Measurements from ENCODE around the gene TAPBPL.
"Not testable (repeated sequence)": the region's sequence is repeated elsewhere in the genome, so short reads cannot be mapped to it uniquely, and the experiment has no call there.

Gene TAPBPL, protein sequence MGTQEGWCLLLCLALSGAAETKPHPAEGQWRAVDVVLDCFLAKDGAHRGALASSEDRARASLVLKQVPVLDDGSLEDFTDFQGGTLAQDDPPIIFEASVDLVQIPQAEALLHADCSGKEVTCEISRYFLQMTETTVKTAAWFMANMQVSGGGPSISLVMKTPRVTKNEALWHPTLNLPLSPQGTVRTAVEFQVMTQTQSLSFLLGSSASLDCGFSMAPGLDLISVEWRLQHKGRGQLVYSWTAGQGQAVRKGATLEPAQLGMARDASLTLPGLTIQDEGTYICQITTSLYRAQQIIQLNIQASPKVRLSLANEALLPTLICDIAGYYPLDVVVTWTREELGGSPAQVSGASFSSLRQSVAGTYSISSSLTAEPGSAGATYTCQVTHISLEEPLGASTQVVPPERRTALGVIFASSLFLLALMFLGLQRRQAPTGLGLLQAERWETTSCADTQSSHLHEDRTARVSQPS

GRCh38 chr12:6451348-6452244 is at the start of gene TAPBPL:
TAPBPL (plus strand) TSS chr12:6452042; CDS start chr12:6452249, 207 bp downstream.
- peak; percentile 75 for DNase-seq

- DNase-seq = no peak
These were observed 47.5 kb upstream of the TAPBPL start for GRCh38 chr12:6404390-6404789.

- no peak for DNase-seq
These were observed 45.9 kb upstream of the TAPBPL start for GRCh38 chr12:6405963-6406362.

DNA sequence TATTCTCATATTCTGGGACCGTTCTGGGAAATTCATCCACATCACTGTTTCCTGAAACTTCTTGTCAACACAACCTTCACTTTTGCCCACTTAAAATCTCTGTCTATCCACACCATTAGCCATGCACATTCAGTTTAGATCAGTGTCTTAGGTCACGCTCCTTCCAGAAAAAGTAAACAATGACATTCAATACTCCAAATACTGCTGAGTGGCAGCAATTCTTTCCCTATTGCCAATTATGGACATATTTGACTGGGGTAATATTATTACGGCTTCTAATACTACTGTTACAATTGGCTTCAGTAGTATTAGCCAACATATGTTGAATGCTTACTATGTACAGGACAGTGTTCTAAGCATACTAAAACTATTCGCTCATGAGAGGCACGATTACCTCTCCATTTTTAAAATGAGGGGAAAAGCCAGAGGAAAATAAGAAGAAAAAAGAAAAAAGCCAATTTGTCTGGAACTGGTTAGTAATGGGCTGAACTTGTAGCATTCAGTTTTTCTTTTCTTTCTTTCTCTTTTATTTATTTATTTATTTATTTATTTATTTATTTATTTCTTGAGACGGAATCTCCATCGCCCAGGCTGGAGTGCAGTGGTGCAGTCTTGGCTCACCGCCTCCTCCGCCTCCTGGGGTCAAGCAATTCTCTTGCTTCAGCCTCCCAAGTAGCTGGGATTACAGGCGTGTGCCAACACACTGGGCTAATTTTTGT is 44.4 kb upstream of the TAPBPL start:
- no peak for DNase-seq

- DNase-seq = no peak
These were observed 35.2 kb upstream of the TAPBPL start for GRCh38 chr12:6416596-6416995.

DNA sequence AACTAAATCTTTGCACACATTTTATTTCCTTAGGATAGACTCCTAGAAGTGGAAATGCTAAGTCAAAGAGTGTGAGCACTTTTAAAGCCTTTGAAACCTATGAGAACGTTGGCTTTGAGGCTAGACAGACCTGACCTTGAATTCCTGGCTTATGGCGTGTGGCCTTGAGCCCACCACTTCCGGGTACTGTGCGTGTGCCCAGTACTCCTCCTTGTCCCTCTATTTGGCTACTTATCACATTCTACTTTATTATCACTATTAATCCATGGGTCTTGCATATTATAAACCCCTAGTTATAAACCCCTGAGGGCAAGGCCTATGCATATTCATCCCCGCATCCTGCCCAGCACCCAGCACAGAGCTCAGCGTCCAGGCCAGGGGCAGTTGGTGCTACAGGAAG is 33.0 kb upstream of the TAPBPL start:
- DNase-seq = no peak

DNA sequence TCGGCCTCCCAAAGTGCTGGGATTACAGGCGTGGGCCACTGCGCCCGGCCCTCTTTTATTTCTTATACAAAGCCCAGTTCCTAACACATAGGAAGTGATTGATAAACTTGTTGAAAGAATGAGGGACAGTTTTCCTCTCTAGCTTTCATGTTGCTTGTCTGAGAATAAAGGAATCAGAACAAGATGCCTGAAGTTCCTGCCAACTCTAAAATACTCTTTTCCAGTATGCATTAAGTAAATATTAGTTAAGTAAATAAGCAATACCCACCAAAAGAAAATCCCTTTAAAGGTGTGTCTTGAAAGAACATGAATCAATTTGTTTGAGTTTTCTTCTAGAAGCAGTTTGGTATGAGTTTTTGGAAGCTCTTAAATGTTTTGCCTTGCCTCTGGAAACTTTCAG is 31.5 kb upstream of the TAPBPL start:
- no peak for DNase-seq

DNA sequence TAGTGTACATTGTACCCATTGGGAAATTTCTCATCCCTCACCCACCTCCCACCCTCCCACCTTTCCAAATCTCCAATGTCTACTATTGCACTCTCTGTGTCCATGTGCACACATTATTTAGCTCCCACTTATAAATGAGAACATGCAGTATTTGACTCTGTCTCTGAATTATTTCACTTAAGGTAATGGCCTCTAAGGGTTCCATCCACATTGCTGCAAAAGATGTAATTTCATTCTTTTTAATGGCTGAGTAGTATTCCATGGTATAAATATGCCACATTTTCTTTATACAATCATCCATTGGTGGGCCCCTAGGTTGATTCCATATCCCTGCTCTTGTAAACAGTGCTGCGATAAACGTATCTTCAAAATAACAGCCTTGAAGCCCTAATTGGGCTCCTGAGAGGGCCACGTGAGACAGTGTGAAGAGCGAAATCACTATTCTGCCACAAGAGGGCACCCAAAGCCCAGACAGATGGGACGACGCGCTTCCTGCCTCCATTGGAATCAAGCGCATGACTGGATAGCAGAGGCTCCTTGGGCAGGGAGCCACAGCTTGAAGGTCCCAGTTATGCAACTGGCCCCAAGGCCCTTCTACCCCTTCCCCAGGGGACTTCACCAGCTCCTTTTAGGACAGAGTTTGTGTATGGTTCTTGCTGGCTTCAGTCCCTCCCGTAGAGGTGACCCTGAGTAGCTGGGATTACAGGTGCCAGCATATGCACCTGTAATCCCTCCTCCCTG is 28.4 kb upstream of the TAPBPL start:
- DNase-seq = peak; percentile 74

DNA sequence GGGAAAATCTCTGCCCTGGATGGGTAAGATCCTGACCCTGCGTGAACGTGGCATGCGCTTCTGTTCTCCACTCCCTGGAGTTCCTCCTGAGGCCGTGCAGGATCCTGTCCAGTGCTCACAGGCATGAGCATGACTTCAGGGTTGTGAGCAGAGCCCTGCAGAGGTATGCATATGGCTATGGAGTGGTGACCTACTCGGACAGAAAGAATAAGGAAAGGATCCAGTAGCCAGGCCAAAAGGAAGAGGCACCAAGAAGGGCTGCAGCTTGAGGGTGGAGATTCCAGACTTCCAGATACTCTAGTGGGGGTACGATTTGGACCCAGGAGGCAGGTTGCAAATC is 27.9 kb upstream of the TAPBPL start:
- DNase-seq = no peak

DNA sequence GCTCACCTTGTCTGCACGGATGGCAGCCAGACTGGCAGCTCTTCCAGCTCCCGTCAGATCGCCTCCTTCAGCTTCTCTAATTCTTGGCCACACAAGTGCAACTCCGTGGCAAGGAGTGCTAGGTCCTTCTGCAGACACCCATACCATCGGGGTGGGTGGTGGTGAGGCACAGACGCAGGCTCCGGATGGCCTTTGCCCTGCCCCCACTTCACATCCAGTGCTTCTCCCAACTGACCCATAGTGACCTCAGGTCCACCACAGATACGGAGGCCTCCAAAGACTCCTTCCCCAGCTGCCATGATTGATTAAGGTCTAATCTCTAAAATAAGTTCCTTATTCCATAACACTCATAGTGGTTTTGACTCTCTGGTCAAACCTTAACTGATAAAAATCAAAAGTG is 27.0 kb upstream of the TAPBPL start:
- DNase-seq = no peak

GRCh38 chr12:6425590-6426531 is 26.0 kb upstream of the TAPBPL start:
- DNase-seq = no peak

DNA sequence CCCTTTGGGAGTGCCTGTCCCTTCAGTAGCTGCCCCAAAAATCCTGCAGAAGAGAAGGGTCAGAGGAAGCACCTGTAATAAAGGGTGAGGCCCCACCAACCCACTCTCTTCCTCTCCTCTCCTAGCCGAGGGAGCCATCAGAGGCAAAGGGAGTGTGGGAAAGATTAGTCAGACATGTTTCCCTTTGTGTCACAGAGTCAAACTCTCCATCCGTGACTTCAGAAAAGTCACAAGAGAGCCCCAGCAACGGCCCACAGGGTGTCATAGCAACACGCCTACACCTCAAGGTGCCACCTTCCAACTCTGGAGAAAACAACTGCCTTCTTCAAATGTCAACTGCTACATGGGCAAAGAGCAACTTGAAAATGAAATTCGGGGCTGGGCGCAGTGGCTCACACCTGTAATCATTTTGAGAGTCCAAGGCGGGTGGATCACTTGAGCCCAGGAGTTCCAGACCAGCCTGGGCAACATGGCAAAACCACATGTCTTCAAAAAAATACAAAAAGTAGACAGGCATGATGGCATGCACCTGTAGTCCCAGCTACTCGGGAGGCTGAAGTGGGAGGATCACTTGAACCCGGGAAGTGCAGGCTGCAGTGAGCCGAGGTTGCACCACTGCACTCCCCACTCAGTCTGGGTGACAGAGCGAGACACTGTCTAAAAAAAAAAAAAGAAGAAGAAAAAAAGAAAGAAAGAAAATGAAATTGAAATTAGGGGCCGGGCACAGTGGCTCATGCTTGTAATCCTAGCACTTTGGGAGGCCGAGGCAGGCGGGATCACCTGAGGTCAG is 24.8 kb upstream of the TAPBPL start:
- peak; percentile 91 for DNase-seq

GRCh38 chr12:6427796-6428195 is 24.0 kb upstream of the TAPBPL start:
- DNase-seq = not testable (repeated sequence)

- DNase-seq = no peak
These were observed 23.5 kb upstream of the TAPBPL start for GRCh38 chr12:6428326-6428725.

DNA sequence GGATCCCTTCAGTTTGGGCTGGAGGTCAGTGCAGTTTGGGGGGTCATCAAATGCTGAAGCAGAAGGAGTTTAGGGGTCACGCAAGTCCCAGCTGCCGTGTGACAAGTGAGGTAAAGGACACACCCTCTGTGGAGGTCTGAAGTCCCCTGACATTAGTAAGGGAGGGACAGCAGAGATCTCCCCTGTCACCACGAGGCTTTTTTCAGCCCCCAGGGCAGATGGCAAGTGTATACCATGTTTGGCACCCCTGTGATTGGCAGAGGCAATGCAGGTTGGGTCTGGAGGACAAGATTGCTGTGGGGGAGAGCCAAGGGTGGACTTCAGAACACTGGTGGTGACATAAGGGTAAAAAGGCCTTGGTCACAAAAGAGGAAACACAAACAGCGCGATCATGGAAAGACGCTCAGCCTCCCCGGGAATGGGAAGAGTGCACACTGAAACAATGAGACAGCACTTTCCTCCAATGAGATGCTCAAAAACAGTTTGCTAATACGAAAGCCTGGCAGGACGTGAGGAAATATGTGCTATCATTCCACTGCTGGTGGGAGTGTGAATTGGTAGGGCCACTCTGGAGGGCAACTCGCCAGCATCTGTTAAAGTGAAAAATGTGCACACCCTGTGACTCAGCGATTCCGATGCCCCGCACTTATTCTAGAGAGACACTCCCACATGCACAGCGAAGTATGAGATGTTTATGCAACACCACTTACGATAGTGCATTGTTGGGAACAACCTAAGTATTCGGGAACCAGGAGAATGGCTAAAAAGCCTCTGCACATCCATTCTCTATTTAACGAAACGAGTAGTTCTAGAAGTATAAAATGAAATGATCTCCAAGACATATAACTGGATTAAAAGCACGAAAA is 21.5 kb upstream of the TAPBPL start:
- DNase-seq = peak; percentile 69

DNA sequence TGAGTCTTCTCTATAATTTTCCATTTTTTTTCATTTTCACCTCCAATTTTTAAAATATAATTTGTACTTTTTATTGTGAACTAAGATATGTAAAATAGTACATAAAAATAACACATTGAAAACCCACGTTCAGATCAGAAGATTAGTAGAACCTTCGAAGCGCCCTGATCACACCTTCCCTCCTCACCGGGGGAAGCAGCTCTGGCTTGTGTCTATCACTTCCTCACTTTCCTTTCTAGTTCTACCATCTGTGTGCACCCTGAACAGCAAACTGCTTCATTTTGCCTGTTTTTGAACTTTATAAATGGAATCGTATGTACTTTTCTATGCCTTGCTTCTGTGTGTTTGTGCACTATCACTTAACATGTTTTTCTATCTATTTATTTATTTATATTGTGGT is 18.9 kb upstream of the TAPBPL start:
- DNase-seq = no peak

GRCh38 chr12:6434205-6435140 is 17.4 kb upstream of the TAPBPL start:
- no peak for DNase-seq
